ENCODE results near the gene CCDC141. TPM values are rescaled to one million over a fixed set of nuclear protein-coding genes. Genes with fewer than 3 reads are reported as not detected.

The CCDC141 gene
- total RNA-seq, 3 donors from 2014 or later (not counting 1 experiment from before 2014, with no cell fraction given), result 2.0 to 3.1 (median 2.0) TPM

DNA sequence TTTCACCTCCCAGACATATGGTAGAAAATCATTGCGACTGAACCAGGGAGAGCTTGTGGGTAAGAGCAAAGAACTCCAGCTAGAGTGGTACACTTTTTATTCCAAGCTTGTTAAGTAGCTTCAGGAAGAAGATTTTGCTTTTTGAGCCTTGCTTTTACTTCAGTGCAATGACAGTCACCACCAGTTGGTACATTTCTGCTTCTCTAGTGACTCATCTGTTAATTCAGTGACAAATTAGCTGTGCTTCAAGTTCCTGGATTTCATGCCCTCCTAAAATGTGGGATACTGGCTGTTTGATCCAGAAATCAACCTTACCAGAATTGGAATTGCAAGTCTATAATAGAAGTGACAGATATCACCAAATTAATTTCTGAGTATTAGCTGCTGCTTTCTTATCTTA is 125.1 kb downstream of the CCDC141 start:
- no peak overlapping the region for H3K27ac Mint-ChIP-seq
- TF ChIP-seq, protein P1, sequence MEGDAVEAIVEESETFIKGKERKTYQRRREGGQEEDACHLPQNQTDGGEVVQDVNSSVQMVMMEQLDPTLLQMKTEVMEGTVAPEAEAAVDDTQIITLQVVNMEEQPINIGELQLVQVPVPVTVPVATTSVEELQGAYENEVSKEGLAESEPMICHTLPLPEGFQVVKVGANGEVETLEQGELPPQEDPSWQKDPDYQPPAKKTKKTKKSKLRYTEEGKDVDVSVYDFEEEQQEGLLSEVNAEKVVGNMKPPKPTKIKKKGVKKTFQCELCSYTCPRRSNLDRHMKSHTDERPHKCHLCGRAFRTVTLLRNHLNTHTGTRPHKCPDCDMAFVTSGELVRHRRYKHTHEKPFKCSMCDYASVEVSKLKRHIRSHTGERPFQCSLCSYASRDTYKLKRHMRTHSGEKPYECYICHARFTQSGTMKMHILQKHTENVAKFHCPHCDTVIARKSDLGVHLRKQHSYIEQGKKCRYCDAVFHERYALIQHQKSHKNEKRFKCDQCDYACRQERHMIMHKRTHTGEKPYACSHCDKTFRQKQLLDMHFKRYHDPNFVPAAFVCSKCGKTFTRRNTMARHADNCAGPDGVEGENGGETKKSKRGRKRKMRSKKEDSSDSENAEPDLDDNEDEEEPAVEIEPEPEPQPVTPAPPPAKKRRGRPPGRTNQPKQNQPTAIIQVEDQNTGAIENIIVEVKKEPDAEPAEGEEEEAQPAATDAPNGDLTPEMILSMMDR (IDR thresholded peaks at IDR 0.05), result no peak
- DNase-seq (no peak), ATAC-seq (no peak)
- Histone ChIP-seq H3K4me3 (ENCODE audit: low read length) (no peak overlapping the region), H3K4me1 (ENCODE audit: control insufficient read depth, insufficient read depth, low read length) (no peaks in the 10 kb centered on the region), H3K27ac (ENCODE audit: low read length) (no peak overlapping the region), H3K36me3 (ENCODE audit: control insufficient read depth, insufficient read depth, low read length) (no peaks in the 10 kb centered on the region), H3K9me3 (ENCODE audit: control insufficient read depth, insufficient read depth, low read length) (no peaks in the 10 kb centered on the region), H3K27me3 (ENCODE audit: control insufficient read depth, insufficient read depth, low read length) (no peaks in the 10 kb centered on the region)
- no peaks in the 10 kb centered on the region for H3K27me3 Mint-ChIP-seq (ENCODE audit: low read depth in 2 of 2)
- WGBS (ENCODE audit: insufficient coverage), result 76% methylated on average over 1 of the region's 1 CpG
- intact Hi-C loops (cut with micrococcal nuclease), result no loop called here
- H3K4me1 Mint-ChIP-seq, result peaks cover 0 to 5% of the 10 kb centered on the region in 2 donors
- H3K4me3 Mint-ChIP-seq, result no peak overlapping the region
- H3K9me3 Mint-ChIP-seq, result no peaks in the 10 kb centered on the region
- no peaks in the 10 kb centered on the region for H3K36me3 Mint-ChIP-seq

DNA sequence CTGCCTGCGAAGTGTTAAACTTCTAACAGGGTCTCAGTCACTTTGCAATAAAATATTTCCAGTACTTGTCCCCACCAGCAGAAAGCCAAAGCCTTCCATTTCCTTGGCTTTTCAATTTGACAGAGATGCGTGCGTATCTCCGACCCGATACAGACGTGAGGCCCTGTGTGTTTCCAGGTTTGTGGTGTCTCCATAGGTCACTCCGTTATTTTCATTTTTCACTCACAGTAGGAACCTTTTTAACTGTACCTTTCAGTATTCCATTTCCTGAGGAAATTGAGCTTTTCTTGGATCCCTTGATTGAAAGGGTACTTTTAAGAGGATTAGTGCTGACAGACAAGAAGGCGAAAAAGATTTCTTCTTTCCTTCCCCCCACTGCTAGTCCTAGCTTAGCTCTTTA is 126.4 kb downstream of the CCDC141 start:
- Mint-ChIP-seq H3K9me3 (no peaks in the 10 kb centered on the region), H3K4me1 (peaks cover 0 to 5% of the 10 kb centered on the region in 2 donors), H3K27me3 (ENCODE audit: low read depth in 2 of 2) (no peaks in the 10 kb centered on the region), H3K27ac (no peak overlapping the region), H3K4me3 (no peak overlapping the region), H3K36me3 (no peaks in the 10 kb centered on the region)
- no peak overlapping the region for H3K4me3 ChIP-seq (ENCODE audit: low read length)
- H3K27me3 ChIP-seq (ENCODE audit: control insufficient read depth, insufficient read depth, low read length), result no peaks in the 10 kb centered on the region
- no peak for ATAC-seq
- H3K9me3 ChIP-seq (ENCODE audit: control insufficient read depth, insufficient read depth, low read length), result no peaks in the 10 kb centered on the region
- 97% methylated on average over 7 of the region's 8 CpGs for WGBS (ENCODE audit: insufficient coverage)
- H3K4me1 ChIP-seq (ENCODE audit: control insufficient read depth, insufficient read depth, low read length), result no peaks in the 10 kb centered on the region
- intact Hi-C loops (cut with micrococcal nuclease), result no loop called here
- no peak for DNase-seq
- H3K36me3 ChIP-seq (ENCODE audit: control insufficient read depth, insufficient read depth, low read length), result no peaks in the 10 kb centered on the region
- TF ChIP-seq, protein P1 (IDR thresholded peaks at IDR 0.05), result no peak
- no peak overlapping the region for H3K27ac ChIP-seq (ENCODE audit: low read length)

DNA sequence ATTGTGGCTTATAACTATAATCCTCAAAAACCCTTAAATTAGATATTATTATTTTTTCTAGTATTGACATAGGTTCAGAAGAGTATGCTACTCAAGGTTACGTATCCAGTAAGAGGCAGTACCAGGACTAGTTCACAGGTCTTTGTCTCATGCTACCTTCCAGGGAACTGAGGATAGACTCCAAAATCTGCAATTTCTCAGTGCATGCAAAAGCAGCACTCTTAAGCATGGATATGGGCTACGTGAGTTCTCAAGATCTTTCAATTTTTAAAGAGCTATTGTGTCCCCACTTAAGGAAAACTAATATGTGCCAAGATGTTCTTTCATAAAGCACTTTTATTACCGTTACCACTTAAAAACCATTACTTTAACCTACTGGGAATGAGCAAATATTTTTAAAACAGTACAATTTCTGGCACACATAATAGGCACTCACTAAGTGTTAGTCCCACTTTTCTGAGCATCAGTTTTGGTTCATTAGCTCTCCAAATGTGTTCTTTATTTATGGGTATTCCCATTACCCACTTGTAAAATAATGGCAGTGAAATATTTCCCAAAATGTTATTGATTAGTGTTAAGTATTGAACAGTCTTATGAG is 128.9 kb downstream of the CCDC141 start:
- H3K4me3 Mint-ChIP-seq, result no peak overlapping the region
- no peaks in the 10 kb centered on the region for H3K27me3 ChIP-seq (ENCODE audit: control insufficient read depth, insufficient read depth, low read length)
- no peaks in the 10 kb centered on the region for H3K4me1 ChIP-seq (ENCODE audit: control insufficient read depth, insufficient read depth, low read length)
- no peaks in the 10 kb centered on the region for H3K27me3 Mint-ChIP-seq (ENCODE audit: low read depth in 2 of 2)
- no peaks in the 10 kb centered on the region for H3K36me3 Mint-ChIP-seq
- ATAC-seq, result no peak
- H3K27ac ChIP-seq (ENCODE audit: low read length), result no peak overlapping the region
- no peak overlapping the region for H3K27ac Mint-ChIP-seq
- no peak overlapping the region for H3K4me3 ChIP-seq (ENCODE audit: low read length)
- H3K4me1 Mint-ChIP-seq, result no peaks in the 10 kb centered on the region
- intact Hi-C loops (cut with micrococcal nuclease), result no loop called here
- 91% methylated on average over 3 of the region's 3 CpGs for WGBS (ENCODE audit: insufficient coverage)
- H3K9me3 ChIP-seq (ENCODE audit: control insufficient read depth, insufficient read depth, low read length), result no peaks in the 10 kb centered on the region
- no peaks in the 10 kb centered on the region for H3K9me3 Mint-ChIP-seq
- TF ChIP-seq, protein P1 (IDR thresholded peaks at IDR 0.05), result no peak
- no peak for DNase-seq
- no peaks in the 10 kb centered on the region for H3K36me3 ChIP-seq (ENCODE audit: control insufficient read depth, insufficient read depth, low read length)

DNA sequence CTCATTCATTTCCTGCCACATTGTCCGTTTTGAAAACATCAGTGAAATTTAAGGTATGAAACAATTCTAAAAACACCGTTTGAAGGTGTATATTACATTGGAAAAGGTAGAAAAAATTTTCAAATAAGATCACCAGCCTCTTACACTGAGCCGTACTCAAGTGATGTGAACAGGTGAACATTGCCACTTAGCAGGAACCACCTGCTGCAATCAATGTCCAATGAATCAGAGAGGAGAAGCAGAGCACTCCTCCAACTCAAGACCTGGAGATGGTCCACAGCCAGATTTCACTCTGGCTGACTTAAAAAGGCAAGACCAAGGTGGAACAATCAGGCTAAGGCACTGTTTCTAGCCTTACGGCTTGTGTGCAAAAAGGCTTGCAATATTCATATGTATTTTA is 132.4 kb downstream of the CCDC141 start:
- intact Hi-C loops (cut with micrococcal nuclease), result loop anchor here (10.0 kb wide), 1 partner anchor 143 kb away; no protein-coding TSS in a partner anchor
- Histone ChIP-seq H3K36me3 (ENCODE audit: control insufficient read depth, insufficient read depth, low read length) (no peaks in the 10 kb centered on the region), H3K4me3 (ENCODE audit: low read length) (no peak overlapping the region), H3K4me1 (ENCODE audit: control insufficient read depth, insufficient read depth, low read length) (no peaks in the 10 kb centered on the region), H3K27me3 (ENCODE audit: control insufficient read depth, insufficient read depth, low read length) (no peaks in the 10 kb centered on the region), H3K27ac (ENCODE audit: low read length) (no peak overlapping the region), H3K9me3 (ENCODE audit: control insufficient read depth, insufficient read depth, low read length) (no peaks in the 10 kb centered on the region)
- Mint-ChIP-seq H3K27ac (no peak overlapping the region), H3K4me1 (peaks cover 0 to 5% of the 10 kb centered on the region in 2 donors), H3K9me3 (no peaks in the 10 kb centered on the region), H3K27me3 (ENCODE audit: low read depth in 2 of 2) (no peaks in the 10 kb centered on the region), H3K4me3 (no peak overlapping the region), H3K36me3 (no peaks in the 10 kb centered on the region)
- TF ChIP-seq, protein P1 (IDR thresholded peaks at IDR 0.05), result no peak
- ATAC-seq (no peak), DNase-seq (no peak)
- WGBS (ENCODE audit: insufficient coverage), result 91% methylated on average over 2 of the region's 4 CpGs

Measured in natural killer cell (primary cell).